ENCODE measurements around the gene RFX2.
A peak's percentile ranks its signal among the peaks of the same experiment; 100 is the strongest.
"Not testable (repeated sequence)": the region's sequence is repeated elsewhere in the genome, so short reads cannot be mapped to it uniquely, and the experiment has no call there.

The RFX2 gene

DNA sequence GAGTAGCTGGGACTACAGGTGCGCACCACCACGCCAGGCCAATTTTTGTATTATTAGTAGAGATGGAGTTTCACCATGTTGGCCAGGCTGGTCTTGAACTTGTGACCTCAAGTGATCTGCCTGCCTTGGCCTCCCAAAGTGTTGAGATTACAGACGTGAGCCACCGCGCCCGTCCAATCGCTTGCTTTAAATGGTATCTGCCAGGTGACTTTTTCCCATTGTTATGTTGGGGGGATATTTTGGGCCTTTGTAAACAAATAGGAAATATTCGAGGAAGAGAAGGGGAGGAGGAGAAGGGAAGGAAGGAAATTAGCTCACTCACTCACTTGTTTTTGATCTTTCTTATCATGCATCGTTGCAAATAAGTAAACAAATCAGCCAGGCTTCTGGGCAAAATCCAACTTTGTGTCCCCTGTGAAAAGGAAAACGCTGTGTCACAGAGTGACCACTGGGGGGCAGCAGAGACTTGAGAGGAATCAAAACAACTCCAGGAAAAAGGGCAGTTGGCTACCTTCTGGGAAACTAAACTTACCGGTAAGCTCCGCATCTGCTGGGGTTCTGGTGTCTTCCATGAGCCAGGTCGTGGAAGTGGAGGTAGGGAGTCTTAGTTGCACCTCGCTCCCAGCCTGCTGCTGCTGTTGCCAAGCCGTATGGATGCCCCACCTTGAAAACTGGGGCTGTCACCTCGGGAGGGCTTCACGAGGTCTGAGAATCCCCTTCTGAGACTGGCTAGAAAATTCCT lies 123.1 kb downstream of the RFX2 start:
- peak; percentile 81 for DNase-seq

- DNase-seq = not testable (repeated sequence)
Observed at GRCh38 chr19:5985837-5986236, 124.5 kb downstream of the RFX2 start.

GRCh38 chr19:5985098-5985783 lies 125.1 kb downstream of the RFX2 start:
- DNase-seq = no peak

DNA sequence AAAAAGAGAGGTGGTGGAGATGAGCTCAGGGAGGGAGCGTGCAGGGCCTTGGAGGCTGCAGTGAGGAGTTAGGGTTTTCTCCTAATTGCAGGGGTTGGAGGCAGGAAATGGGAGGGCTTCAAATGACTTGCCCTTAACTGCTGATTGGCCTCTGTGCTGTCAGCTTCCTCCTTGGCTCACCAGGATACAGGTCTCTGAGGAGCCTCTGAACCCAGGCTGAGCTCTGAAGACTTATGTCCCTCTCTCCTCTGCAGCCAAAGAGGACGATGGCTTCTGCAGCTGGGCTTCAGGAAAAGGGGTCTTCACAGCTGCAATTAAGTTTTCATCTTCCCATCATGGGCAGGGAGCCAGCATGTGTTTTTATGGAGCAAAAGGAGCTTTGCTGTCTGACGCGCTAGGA lies 125.7 kb downstream of the RFX2 start:
- no peak for DNase-seq

DNA sequence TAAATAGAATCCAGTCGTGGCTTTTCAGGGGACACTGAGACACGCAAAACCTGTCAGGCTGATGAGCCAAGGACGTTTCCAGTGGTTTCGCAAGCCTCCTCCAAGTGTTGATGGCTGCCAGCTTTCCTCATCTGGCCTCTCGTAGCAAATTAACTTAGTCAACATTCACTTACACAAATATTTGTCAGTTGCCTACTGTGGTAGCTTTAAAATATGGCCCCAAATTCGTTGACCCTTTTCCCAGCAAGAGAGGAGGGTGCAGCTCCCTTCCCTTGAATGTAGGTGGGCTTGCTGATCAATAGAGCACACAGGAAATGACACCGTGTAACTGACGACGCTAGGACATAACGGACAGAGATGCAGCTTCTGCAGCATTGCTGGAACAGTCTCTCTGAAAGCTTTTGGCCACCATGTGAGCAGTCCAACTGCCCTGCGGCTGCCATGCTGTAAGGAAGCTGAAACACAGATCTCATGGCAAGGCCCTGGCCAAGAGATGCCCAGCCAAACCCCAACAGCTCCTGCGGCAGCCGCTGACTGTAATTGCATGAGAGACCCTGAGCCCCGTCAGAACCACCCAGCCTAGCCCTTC lies 126.8 kb downstream of the RFX2 start:
- DNase-seq = no peak

DNA sequence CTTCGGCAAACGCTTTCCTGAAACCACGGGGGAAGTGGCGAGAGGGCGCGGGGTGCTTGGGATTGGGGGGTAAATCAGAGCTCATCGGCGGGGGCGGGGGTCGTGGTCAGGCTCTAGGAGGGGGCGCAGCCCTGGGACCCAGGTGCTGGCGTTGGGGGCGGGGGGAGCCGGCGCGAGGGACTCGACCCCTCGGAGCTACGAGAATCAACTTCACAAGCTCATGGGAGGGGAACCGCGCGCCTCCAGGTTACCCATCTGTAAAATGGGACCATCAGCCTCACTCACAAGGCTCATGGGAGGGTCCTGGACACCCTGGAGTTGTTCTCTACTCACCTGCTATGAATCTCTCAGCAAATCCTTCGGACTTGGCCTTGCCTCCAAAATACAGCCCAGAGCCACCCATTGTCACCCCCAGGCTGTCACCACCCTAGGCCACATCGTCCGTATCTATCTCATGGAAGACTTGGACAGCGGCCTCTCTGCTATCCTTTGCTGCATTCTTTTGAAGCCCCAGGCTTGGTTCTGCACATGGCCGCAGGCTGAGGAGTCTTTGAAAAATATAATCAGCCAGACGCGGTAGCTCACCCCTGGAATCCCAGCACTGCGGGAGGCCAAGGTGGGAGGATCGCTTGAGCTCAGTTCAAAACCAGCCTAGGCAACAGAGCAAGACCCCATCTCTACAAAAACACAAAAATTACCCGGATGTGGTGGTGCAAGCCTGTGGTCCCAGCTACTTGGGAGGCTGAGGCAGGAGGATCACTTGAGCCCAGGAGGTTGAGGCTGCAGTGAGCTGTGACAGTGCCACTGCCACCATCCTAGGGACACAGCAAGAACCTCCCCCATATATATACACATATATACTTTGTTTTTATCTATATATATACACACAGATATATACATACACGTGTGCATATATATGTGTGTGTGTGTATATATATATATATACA lies 131.4 kb downstream of the RFX2 start:
- DNase-seq = no peak

DNA sequence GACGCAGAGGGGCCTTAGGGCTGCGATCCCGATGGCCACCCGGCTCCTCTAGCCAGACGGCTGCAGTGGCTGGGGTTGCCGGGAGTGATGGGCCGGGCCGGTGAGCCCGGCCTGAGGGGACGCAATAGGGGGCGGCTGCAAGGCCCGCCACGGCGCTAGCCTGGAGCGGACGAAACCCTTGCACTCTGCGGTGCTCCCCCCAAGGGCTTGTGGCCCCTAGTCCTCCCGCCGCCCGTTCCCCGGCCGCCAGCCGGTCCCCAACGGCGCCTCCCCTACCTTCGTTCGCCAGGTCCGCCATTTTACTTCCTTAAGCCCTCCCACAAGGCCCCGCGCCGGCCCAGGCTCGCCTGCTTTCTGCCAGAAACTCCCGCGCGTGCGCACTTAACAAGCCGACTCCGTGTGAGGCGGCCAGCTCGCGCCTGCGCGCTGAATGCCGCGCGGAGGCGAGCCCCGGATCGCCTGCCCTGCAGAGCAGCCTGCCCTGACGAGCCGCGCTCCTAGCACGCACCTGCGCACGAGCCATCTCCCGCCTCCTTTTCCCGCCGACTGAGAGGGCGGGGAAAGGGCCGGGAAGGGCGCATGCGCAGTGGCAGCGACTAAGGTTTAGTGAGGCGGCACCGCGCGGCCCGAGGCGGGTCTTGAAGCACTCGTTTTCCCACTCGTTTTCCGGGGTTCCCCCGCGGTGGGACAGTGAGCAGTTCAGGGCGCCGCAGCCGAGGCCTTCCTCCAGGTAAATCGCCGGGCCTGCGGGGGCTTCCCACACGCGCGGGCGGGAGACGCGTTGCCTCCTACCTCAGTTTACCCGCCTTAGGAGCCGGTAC lies 132.3 kb downstream of the RFX2 start, which contains the start of gene RANBP3:
TSS of gene RANBP3 (minus strand) at position 356 of the 821 bp plus-strand sequence. CDS start at position 298, 58 bp downstream.
- DNase-seq = peak; percentile 98

DNA sequence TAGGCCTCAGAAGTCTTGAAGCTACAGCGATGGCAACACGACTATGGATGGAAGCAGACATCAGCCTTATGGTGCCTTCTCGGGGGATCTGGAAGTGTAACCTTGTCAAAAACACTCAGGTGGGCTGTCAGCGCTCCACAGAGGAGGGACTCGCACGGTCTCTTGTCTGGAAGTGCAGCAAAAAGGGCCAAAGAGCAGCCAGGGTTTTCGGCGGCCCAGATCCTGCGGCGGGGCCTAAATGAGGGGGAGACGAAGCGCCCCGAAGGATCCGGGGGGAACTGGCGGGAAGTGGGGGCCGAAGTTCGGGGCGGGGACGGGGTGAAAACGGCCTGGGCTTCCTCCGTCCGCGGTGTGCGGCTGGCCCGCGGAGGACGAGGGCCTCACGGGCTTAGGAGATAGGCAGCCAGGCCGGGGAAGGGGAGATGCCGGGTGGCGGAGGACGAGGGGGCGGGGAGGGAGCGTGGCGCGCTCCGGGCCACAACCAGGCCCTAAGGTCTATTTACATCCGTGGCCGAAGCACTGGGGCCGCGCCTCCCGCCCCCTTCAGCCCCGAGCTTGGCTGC lies 133.0 kb downstream of the RFX2 start:
- DNase-seq = no peak

DNA sequence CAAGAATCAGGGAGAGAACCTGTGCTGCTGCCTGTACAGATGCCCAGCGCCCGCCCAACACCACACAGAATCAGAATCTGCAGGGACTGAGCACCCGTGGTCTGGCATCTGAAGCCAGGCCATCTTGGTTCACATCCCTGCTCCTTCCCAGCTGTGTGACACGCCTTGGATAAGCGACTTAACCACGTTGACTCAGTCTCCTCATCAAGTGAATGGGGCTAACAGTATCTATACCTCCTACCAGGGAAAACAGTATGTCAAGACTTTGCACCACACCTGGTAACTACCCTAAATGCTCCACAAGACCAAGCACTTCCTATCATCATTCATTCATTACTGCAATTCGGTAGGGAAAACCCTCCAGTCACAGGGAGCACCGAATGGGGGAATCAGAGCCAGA lies 133.5 kb downstream of the RFX2 start:
- no peak for DNase-seq

- no peak for DNase-seq
Observed at GRCh38 chr19:5975388-5975728, 134.9 kb downstream of the RFX2 start.

GRCh38 chr19:5974721-5975387 lies 135.4 kb downstream of the RFX2 start:
- DNase-seq = no peak

DNA sequence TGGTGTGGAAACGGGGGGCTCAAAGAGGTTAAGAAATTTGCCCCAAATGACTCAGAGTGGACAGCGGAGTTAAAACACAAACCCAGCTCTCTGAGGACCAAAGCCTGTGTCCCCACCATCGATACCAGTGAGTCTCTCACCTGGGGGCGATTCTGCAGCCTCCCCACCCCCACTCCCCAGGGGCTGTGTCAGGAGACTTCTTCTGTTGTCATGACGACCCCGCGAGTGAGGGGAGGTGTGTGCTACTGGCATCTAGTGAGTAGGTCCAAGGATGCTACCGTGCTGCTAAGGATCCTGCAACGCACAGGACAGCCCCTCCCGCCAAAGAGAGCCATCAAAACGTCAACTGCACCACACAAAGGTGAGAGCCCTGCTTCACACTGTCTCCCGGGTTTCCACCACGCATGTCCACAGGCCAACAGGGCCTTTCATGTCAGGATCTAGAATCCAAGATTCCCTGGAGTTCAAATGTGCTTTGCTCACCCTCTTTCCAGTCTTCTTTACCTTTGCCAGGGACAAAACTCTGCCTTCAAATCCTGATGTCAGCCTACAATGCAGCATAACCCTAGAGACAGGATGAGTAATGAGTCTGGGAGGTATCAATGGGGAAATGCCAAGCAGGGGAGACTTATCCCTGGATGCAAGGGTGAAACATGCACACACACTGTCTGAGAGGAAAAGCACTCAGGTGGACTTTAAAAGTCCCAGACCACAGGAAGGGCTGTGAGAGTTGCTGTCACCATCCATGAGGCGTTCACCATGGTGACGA lies 136.2 kb downstream of the RFX2 start:
- DNase-seq = no peak

DNA sequence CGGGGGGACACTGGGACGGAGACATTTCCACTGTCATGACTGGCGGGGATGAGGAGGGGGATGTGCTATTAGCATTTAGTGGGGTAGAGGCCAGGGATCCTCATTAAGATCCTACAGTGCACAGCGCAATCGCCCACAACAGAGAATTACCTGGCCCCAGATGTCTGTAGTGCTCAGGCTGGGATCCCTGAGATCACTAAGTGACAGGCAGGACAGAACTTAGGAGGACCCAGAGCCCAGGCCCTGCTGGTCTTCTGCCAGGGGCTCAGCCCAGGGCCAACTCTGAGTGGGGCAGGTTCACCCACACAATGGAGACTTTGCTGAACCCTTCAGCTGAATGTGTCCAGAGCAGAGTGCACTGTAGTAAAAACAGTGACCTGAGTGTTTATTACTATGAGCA lies 136.9 kb downstream of the RFX2 start:
- no peak for DNase-seq

GRCh38 chr19:5972355-5972731 lies 138.0 kb downstream of the RFX2 start:
- no peak for DNase-seq

GRCh38 chr19:5971714-5972354 lies 138.5 kb downstream of the RFX2 start:
- no peak for DNase-seq

GRCh38 chr19:5969476-5969875 lies 140.8 kb downstream of the RFX2 start:
- DNase-seq = no peak

- no peak for DNase-seq
Observed at GRCh38 chr19:5968431-5969373, 141.6 kb downstream of the RFX2 start.

- DNase-seq = peak; percentile 30
Observed at GRCh38 chr19:5967994-5968430, 142.3 kb downstream of the RFX2 start.

DNA sequence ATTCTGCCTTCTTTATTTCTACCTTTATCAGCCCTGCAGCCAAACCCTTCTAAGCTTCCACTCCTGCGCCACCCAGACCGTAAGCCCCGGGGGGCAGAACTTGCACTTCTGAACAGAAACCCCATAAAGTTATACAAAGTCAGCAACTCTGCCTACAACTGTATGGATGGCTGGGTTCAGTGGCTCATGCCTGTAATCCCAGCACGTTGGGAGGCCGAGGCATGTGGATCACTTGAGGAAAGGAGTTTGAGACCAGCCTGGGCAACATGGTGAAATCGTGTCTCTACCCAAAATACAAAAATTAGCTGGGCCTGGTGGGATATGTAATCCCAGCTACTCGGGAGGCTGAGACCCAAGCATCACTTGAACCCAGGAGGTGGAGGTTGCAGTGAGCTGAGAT lies 142.7 kb downstream of the RFX2 start:
- no peak for DNase-seq
